Keratinocyte (primary cell): ENCODE results near the gene TPD52L1. TPM values are rescaled to one million over a fixed set of nuclear protein-coding genes. Genes with fewer than 3 reads are reported as not detected.

Experiments used
- DNase-seq: peaks from one replicate; pipeline ENCODE4 v3.0.0-alpha.2; 2011; ENCODE audit warnings: low read depth, missing footprints, low spot score
- FAIRE-seq: peaks from 2 replicates; lab custom pipeline; 2011; peaks lifted over from hg19 to GRCh38; lab: Jason Lieb, UNC
- H2AFZ ChIP-seq: 2 replicates; pipeline ENCODE4 v1.6.0; 2012; ENCODE audit warnings: low read length, control low read depth, inconsistent platforms; ENCODE audit not compliant: control insufficient read depth
- H3K27ac ChIP-seq: 2 replicates; pipeline ENCODE4 v1.5.1; 2011; ENCODE audit warnings: low read length; ENCODE audit not compliant: control insufficient read depth, insufficient read depth
- H3K27me3 ChIP-seq: 3 replicates; pipeline ENCODE4 v1.6.0; 2011; ENCODE audit warnings: low read length; ENCODE audit not compliant: control insufficient read depth, insufficient read depth; ENCODE audit errors: extremely low read depth
- H3K36me3 ChIP-seq, 2 experiments: 2 replicates in 1 of 2; 3 replicates in 1 of 2; pipeline ENCODE4 v1.5.1; 2011; ENCODE audit warnings: low read length in 2 of 2, mild to moderate bottlenecking in 1 of 2; ENCODE audit not compliant: control insufficient read depth in 2 of 2, insufficient read depth in 2 of 2; ENCODE audit errors: extremely low read depth in 1 of 2
- H3K4me1 ChIP-seq: 3 replicates; pipeline ENCODE4 v1.5.1; 2011; ENCODE audit warnings: low read length; ENCODE audit not compliant: control insufficient read depth, insufficient read depth; ENCODE audit errors: extremely low read depth
- H3K4me2 ChIP-seq: 3 replicates; pipeline ENCODE4 v1.6.0; 2011; ENCODE audit warnings: low read depth, low read length; ENCODE audit not compliant: control insufficient read depth, insufficient read depth; ENCODE audit errors: extremely low read depth
- H3K4me3 ChIP-seq, 3 experiments: fragments of 200-600 bp in 1 of 3; sonication (generic) in 1 of 3; 2 replicates in 2 of 3; 3 replicates in 1 of 3; pipeline ENCODE4 v1.5.1; 2011 to 2016; ENCODE audit warnings: low read length in 3 of 3, mild to moderate bottlenecking in 3 of 3, control low read depth in 2 of 3, inconsistent platforms in 1 of 3, low read depth in 1 of 3, mixed read lengths in 1 of 3, mixed run types in 1 of 3, moderate library complexity in 1 of 3; ENCODE audit not compliant: control insufficient read depth in 2 of 3, insufficient read depth in 2 of 3; ENCODE audit errors: extremely low read depth in 1 of 3
- H3K79me2 ChIP-seq: 2 replicates; pipeline ENCODE4 v1.6.0; 2012; ENCODE audit warnings: low read length; ENCODE audit not compliant: control insufficient read depth, insufficient read depth
- H3K9ac ChIP-seq: 3 replicates; pipeline ENCODE4 v1.6.0; 2011; ENCODE audit warnings: low read length; ENCODE audit not compliant: control insufficient read depth, insufficient read depth; ENCODE audit errors: extremely low read depth
- H3K9me1 ChIP-seq: 3 replicates; pipeline ENCODE4 v1.6.0; 2011; ENCODE audit warnings: low read length; ENCODE audit not compliant: control insufficient read depth, insufficient read depth; ENCODE audit errors: extremely low read depth
- H3K9me3 ChIP-seq: 2 replicates; pipeline ENCODE4 v1.5.1; 2012; ENCODE audit warnings: low read depth, low read length; ENCODE audit not compliant: control insufficient read depth
- H4K20me1 ChIP-seq: 3 replicates; pipeline ENCODE4 v1.6.0; 2011; ENCODE audit warnings: low read length; ENCODE audit not compliant: control insufficient read depth, insufficient read depth; ENCODE audit errors: extremely low read depth
- CTCF ChIP-seq, 3 experiments: IDR thresholded peaks in 1 of 3; conservative IDR thresholded peaks in 1 of 3; optimal IDR thresholded peaks in 1 of 3; 2 replicates in 2 of 3; 3 replicates in 1 of 3; pipeline versions ENCODE3 to v1.5.1; 2011; ENCODE audit warnings: low read length in 3 of 3, mild to moderate bottlenecking in 3 of 3, moderate library complexity in 2 of 3, control low read depth in 1 of 3, inconsistent platforms in 1 of 3; ENCODE audit not compliant: insufficient read depth in 2 of 3; ENCODE audit errors: extremely low read depth in 1 of 3
- EZH2 ChIP-seq: IDR thresholded peaks from one replicate; pipeline ENCODE4 v1.6.1; 2012; ENCODE audit warnings: inconsistent platforms, mild to moderate bottlenecking, low read length, moderate library complexity
- dilution Hi-C: fragments of 300-500 bp; cut with MboI; formaldehyde crosslinking; loops from one replicate; pipeline ENCODE4 v1.7.0; 2020; ENCODE audit warnings: low sequenced_read_pairs; ENCODE audit not compliant: extremely low pct_ligation_motif_present
- polyA plus RNA-seq, 5 experiments: library from polyadenylated mRNA; depleted of rRNA in 3 of 5; stranded (reverse) in 3 of 5; stranded (forward) in 1 of 5; unstranded in 1 of 5; fragments of >200 nt; gene quantifications; 1 replicate in 1 of 5; 2 replicates in 3 of 5; 3 replicates in 1 of 5; pipeline versions ENCODE4 v1.2.1 to v1.2.3, GENCODE V29; 2011 to 2012; ENCODE audit warnings: missing spikeins in 2 of 5, low read depth in 1 of 5, low replicate concordance in 1 of 5

TPD52L1 gene
- polyA plus RNA-seq, 1 donor (not counting 4 experiments of a cell fraction or from before 2014, with no cell fraction given) = 135 TPM

DNA sequence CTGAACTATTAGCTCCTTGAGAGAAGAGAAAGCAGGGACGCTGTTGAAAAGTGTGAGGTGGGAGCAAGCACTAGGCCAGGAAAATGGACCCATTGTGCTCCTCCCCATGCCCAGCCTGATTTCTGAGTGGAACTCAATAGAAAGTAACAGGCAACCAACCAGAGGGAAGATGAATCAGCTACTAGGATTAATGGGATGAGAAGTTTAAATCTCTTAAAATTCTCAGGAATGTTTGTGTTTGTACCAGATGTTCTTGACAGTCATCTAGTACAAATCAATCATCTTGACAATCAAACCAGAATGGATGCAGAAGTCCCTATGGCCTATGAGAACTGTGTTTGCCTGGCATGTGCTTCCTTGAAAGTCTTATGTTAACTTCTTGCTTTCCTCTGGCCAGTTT is 99.3 kb downstream of the TPD52L1 start:
- FAIRE-seq (peak; percentile 83), DNase-seq (no peak)
- H3K4me2 ChIP-seq = no peak overlapping the region
- H3K27me3 ChIP-seq = no peaks in the 10 kb centered on the region
- H3K79me2 ChIP-seq = no peaks in the 10 kb centered on the region
- no peak overlapping the region for H2AFZ ChIP-seq
- TF ChIP-seq CTCF (optimal IDR thresholded peaks at IDR 0.05 in 1 of 3, IDR thresholded peaks at IDR 0.05 in 1 of 3, conservative IDR thresholded peaks at IDR 0.05 in 1 of 3; ENCODE audit: extremely low read depth in 1 of 3, insufficient read depth in 2 of 3, low read length in 3 of 3) = no peak
- TF ChIP-seq EZH2 = no peak
- H3K9me3 ChIP-seq = no peaks in the 10 kb centered on the region
- H3K27ac ChIP-seq = no peak overlapping the region
- dilution Hi-C loops = no loop called here
- H3K9ac ChIP-seq = no peak overlapping the region
- H3K36me3 ChIP-seq = peaks cover 2 to 4% of the 10 kb centered on the region in 2 experiments
- H3K4me3 ChIP-seq = no peak overlapping the region
- no peaks in the 10 kb centered on the region for H3K9me1 ChIP-seq
- no peaks in the 10 kb centered on the region for H4K20me1 ChIP-seq
- H3K4me1 ChIP-seq = peaks cover 28% of the 10 kb centered on the region

GRCh38 chr6:125253881-125254280 is 100.3 kb downstream of the TPD52L1 start:
- peak overlapping the region; percentile 51 for H3K4me2 ChIP-seq

More at GRCh38 chr6:125253881-125254280, 100.3 kb downstream of the TPD52L1 start:
- DNase-seq (no peak), FAIRE-seq (peak; percentile 76)
- TF ChIP-seq EZH2 = no peak
- TF ChIP-seq CTCF (optimal IDR thresholded peaks at IDR 0.05 in 1 of 3, IDR thresholded peaks at IDR 0.05 in 1 of 3, conservative IDR thresholded peaks at IDR 0.05 in 1 of 3; ENCODE audit: extremely low read depth in 1 of 3, insufficient read depth in 2 of 3, low read length in 3 of 3) = no peak
- no peak overlapping the region for H2AFZ ChIP-seq
- no peaks in the 10 kb centered on the region for H3K9me1 ChIP-seq
- no peak overlapping the region for H3K4me3 ChIP-seq
- H3K36me3 ChIP-seq = peaks cover 0 to 2% of the 10 kb centered on the region in 2 experiments
- dilution Hi-C loops = no loop called here
- H3K79me2 ChIP-seq = no peaks in the 10 kb centered on the region
- H3K9ac ChIP-seq = no peak overlapping the region
- no peaks in the 10 kb centered on the region for H4K20me1 ChIP-seq
- H3K4me1 ChIP-seq = peaks cover 28% of the 10 kb centered on the region
- H3K27ac ChIP-seq = no peak overlapping the region
- no peaks in the 10 kb centered on the region for H3K27me3 ChIP-seq
- no peaks in the 10 kb centered on the region for H3K9me3 ChIP-seq
